GM23248 (cell line): Measurements from ENCODE around the gene UBE2H. TPM values are rescaled to one million over a fixed set of nuclear protein-coding genes. Genes with fewer than 3 reads are reported as not detected.

Experiments
- DNase-seq: peaks from one replicate; pipeline ENCODE4 v3.0.0-alpha.2; 2015
- H2AFZ ChIP-seq: fragments of 200-600 bp; sonication (generic); 2 replicates; pipeline ENCODE4 v1.6.1; 2016; ENCODE audit warnings: antibody characterized with exemption
- H3F3A ChIP-seq: fragments of 200-600 bp; sonication (generic); 2 replicates; pipeline ENCODE4 v1.6.1; 2016; ENCODE audit warnings: mild to moderate bottlenecking, antibody characterized with exemption, mixed run types; ENCODE audit not compliant: insufficient read depth
- H3K27ac ChIP-seq: fragments of 200-600 bp; sonication (generic); 2 replicates; pipeline ENCODE4 v1.5.1; 2016; ENCODE audit warnings: mild to moderate bottlenecking
- H3K27me3 ChIP-seq: fragments of 200-600 bp; sonication (generic); replicated peaks from 2 replicates; pipeline ENCODE4 v1.6.1; 2016; ENCODE audit warnings: mild to moderate bottlenecking; ENCODE audit not compliant: insufficient read depth
- H3K36me3 ChIP-seq: fragments of 200-600 bp; sonication (generic); 2 replicates; pipeline ENCODE4 v1.6.1; 2016; ENCODE audit warnings: low read depth, mild to moderate bottlenecking
- H3K4me1 ChIP-seq: fragments of 200-600 bp; sonication (generic); 2 replicates; pipeline ENCODE4 v1.6.1; 2016; ENCODE audit warnings: mild to moderate bottlenecking; ENCODE audit not compliant: insufficient read depth
- H3K4me2 ChIP-seq: fragments of 200-600 bp; sonication (generic); one replicate; pipeline ENCODE4 v1.6.1; 2016; ENCODE audit warnings: mild to moderate bottlenecking; ENCODE audit not compliant: unreplicated experiment
- H3K4me3 ChIP-seq: fragments of 200-600 bp; sonication (generic); 2 replicates; pipeline ENCODE4 v1.5.1; 2016; ENCODE audit warnings: mild to moderate bottlenecking
- H3K79me2 ChIP-seq: fragments of 200-600 bp; sonication (generic); 2 replicates; pipeline ENCODE4 v1.6.1; 2016; ENCODE audit warnings: mild to moderate bottlenecking; ENCODE audit not compliant: insufficient read depth
- H3K9ac ChIP-seq: fragments of 200-600 bp; sonication (generic); 2 replicates; pipeline ENCODE4 v1.6.1; 2016; ENCODE audit warnings: mild to moderate bottlenecking
- H3K9me2 ChIP-seq: fragments of 200-600 bp; sonication (generic); 2 replicates; pipeline ENCODE4 v1.6.1; 2016; ENCODE audit warnings: mixed run types, mild to moderate bottlenecking, moderate library complexity; ENCODE audit not compliant: insufficient read depth
- H3K9me3 ChIP-seq: fragments of 200-600 bp; sonication (generic); one replicate; pipeline ENCODE4 v1.6.1; 2017; ENCODE audit warnings: low read depth
- H4K20me1 ChIP-seq: fragments of 200-600 bp; sonication (generic); 2 replicates; pipeline ENCODE4 v1.6.0; 2016; ENCODE audit not compliant: insufficient read depth
- EZH2 ChIP-seq: fragments of 200-600 bp; sonication (generic); IDR thresholded peaks from 2 replicates; pipeline ENCODE4 v1.6.1; 2018; ENCODE audit warnings: antibody characterized with exemption, mild to moderate bottlenecking; ENCODE audit not compliant: insufficient read depth, poor library complexity, severe bottlenecking
- EZH2phosphoT487 ChIP-seq: fragments of 200-600 bp; sonication (generic); IDR thresholded peaks from 2 replicates; pipeline ENCODE4 v1.6.1; 2018; ENCODE audit warnings: antibody characterized with exemption, moderate library complexity, mild to moderate bottlenecking, low read depth; ENCODE audit not compliant: insufficient read depth
- WGBS, 2 experiments: methylation state at CpG; one replicate each; pipeline ENCODE4 v1.1.6; 2015 to 2017; ENCODE audit warnings: low lambda C conversion rate in 2 of 2, low coverage in 1 of 2; ENCODE audit errors: missing lambda C conversion rate in 2 of 2; 5-methylcytosine and 5-hydroxymethylcytosine counted together
- in situ Hi-C: fragments of 300-500 bp; cut with MboI; formaldehyde crosslinking; loops from 2 replicates; pipeline ENCODE4 v1.15.0; 2020
- polyA plus RNA-seq: library from polyadenylated mRNA; unstranded; fragments of >200 nt; fragmentation: Nextera tagmentation; extraction: Ambion mirVana; gene quantifications from 2 replicates; pipeline ENCODE4 v1.2.1, GENCODE V29; 2016
- total RNA-seq: library from RNA; depleted of rRNA; stranded (reverse); fragments of >200 nt; shearing (Covaris generic); gene quantifications from 2 replicates; pipeline ENCODE4 v1.2.3, GENCODE V29; 2014

Gene UBE2H
- total and polyA plus RNA-seq, 2 experiments from 2014 or later = 40.7 to 44.4 TPM

DNA sequence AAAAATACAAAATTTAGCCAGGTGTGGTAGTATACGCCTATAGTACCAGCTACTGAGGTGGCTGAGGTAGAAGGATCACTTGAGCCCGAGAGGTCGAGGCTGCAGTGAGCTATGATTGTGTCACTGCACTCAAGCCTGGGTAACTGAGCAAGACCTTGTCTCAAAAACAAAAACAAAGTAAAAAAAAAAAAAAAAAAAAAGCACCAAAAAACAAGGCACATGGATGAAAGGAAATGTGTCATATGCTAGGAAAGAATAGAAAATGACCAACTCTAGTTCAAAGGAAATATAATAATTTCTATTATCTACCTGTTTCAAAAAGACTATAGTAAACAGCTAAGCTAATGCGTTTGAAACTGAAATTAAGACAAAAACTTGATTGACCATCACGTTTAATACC is 33.8 kb downstream of the UBE2H start:
- Histone ChIP-seq H3K9ac (no peak overlapping the region), H3K36me3 (no peaks in the 10 kb centered on the region), H3K9me2 (no peaks in the 10 kb centered on the region), H3K4me1 (peaks cover 10% of the 10 kb centered on the region), H3K27me3 (no peaks in the 10 kb centered on the region), H3K27ac (no peak overlapping the region), H2AFZ (no peak overlapping the region), H3K9me3 (no peaks in the 10 kb centered on the region), H3K79me2 (peaks cover 97% of the 10 kb centered on the region), H3K4me2 (no peak overlapping the region), H3K4me3 (no peak overlapping the region), H3F3A (peaks cover 12% of the 10 kb centered on the region), H4K20me1 (peaks cover 15% of the 10 kb centered on the region; the same call in 1 of the 2 replicates)
- WGBS, 2 experiments = 95 to 96% methylated on average over 5 of the region's 5 CpGs
- in situ Hi-C loops = no loop called here
- DNase-seq = no peak
- TF ChIP-seq EZH2 = no peak
- no peak for TF ChIP-seq EZH2phosphoT487

DNA sequence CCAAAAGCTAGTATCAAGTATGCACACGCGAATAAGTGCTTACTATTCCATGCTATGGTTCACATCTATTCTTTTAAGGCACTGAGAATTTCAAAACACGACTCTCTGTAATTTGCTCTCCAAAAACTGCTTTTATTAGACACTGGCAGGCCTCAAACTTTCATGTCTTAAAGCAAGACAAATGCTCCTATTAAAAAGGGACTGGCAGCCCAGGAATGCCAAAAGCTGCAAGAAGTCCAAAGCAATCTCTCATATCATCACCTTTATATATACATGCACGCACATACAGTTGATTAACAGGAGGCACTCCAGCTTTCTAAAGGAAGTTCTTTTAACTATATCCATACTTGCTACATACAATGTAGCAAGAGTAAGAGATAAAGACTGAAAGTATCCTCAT is 34.8 kb downstream of the UBE2H start:
- in situ Hi-C loops = no loop called here
- peaks cover 100% of the 10 kb centered on the region for H3K79me2 ChIP-seq
- no peak for DNase-seq
- TF ChIP-seq EZH2phosphoT487 (no peak), EZH2 (no peak)
- H3K9ac ChIP-seq = no peak overlapping the region
- no peaks in the 10 kb centered on the region for H3K36me3 ChIP-seq
- no peaks in the 10 kb centered on the region; the same call in 1 of the 2 replicates for H3K4me1 ChIP-seq
- no peak overlapping the region for H2AFZ ChIP-seq
- no peak overlapping the region for H3K27ac ChIP-seq
- H3K4me2 ChIP-seq = no peak overlapping the region
- peaks cover 2% of the 10 kb centered on the region; the same call in 1 of the 2 replicates for H3F3A ChIP-seq
- no peaks in the 10 kb centered on the region for H3K9me2 ChIP-seq
- no peaks in the 10 kb centered on the region for H3K9me3 ChIP-seq
- WGBS, 2 experiments = 42 to 56% methylated on average over 4 of the region's 4 CpGs
- H3K4me3 ChIP-seq = no peak overlapping the region
- peaks cover 23% of the 10 kb centered on the region; the same call in 1 of the 2 replicates for H4K20me1 ChIP-seq
- H3K27me3 ChIP-seq = no peaks in the 10 kb centered on the region

DNA sequence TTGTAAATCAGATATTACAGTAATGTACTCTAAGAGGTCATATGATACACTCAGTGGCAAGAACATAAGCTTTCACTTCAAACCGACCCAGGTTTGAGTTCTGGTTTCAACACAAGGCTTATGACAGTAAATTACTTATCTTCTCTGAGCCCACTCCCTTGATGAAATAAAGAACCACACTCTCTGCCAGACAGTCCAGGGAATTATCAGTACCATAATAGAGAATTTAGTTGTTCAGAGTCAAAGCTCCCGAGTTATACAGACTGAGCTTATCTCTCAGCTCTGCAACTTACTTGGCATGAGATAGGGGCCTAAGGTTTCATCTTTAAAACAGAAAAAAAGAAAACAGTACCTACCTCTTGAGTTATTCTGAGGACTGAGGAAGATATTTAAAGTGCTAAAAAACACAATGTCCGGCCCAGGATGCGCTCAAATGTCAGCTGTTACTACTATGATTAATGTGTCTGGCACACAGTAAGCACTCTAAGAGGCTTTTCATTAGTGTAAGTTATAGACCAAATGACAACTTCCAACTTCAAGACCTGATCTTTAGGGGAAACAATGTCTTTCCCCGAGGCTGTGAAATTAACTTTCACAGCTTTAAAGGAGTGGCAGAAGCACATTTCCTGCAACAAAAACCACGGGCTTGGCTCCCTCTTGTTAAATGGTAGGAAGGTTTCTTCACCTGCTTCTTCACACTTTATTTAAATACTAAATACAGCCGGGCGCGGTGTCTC is 38.1 kb downstream of the UBE2H start:
- Histone ChIP-seq H3K9me3 (no peaks in the 10 kb centered on the region), H3K9ac (no peak overlapping the region), H3K9me2 (no peaks in the 10 kb centered on the region), H3K27me3 (no peaks in the 10 kb centered on the region), H3F3A (no peaks in the 10 kb centered on the region), H3K79me2 (peaks cover 100% of the 10 kb centered on the region), H3K4me2 (no peak overlapping the region), H3K4me3 (no peak overlapping the region), H4K20me1 (peaks cover 23% of the 10 kb centered on the region; the same call in 1 of the 2 replicates), H3K4me1 (peaks cover 8% of the 10 kb centered on the region), H3K36me3 (no peaks in the 10 kb centered on the region), H2AFZ (no peak overlapping the region), H3K27ac (no peak overlapping the region)
- no peak for TF ChIP-seq EZH2phosphoT487
- no peak for TF ChIP-seq EZH2
- 70% methylated on average over 9 of the region's 9 CpGs for WGBS, 2 experiments
- no peak for DNase-seq
- in situ Hi-C loops = no loop called here

DNA sequence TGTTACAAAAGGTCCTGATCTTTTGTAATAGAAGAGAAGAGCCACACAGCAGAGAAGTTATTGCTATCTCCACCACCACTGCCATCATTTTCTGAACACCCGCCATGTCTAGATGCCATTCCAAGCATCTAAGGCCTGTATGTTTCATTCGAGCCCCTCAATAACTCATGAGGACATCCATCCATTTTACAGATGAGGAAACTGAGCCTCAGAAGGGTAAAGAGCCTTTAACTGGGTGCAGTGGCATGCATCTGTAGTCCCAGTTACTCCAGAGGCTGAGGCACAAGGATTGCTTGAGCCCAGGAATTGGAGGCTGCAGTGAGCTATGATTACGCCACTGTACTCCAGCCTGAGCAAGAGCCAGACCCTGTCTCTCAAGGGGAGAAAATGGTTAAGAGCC is 39.3 kb downstream of the UBE2H start:
- Histone ChIP-seq H3K4me3 (no peak overlapping the region), H3K4me2 (no peak overlapping the region), H4K20me1 (peaks cover 25% of the 10 kb centered on the region; the same call in 1 of the 2 replicates)

More for the DNA sequence above, 39.3 kb downstream of the UBE2H start:
- no peak overlapping the region for H2AFZ ChIP-seq
- no peaks in the 10 kb centered on the region for H3K36me3 ChIP-seq
- WGBS, 2 experiments = 99 to 100% methylated on average over 3 of the region's 3 CpGs
- TF ChIP-seq EZH2 (no peak), EZH2phosphoT487 (no peak)
- no peaks in the 10 kb centered on the region for H3K27me3 ChIP-seq
- peaks cover 100% of the 10 kb centered on the region for H3K79me2 ChIP-seq
- no peak for DNase-seq
- H3K27ac ChIP-seq = no peak overlapping the region
- no peaks in the 10 kb centered on the region for H3K9me3 ChIP-seq
- in situ Hi-C loops = no loop called here
- no peaks in the 10 kb centered on the region for H3K9me2 ChIP-seq
- H3K9ac ChIP-seq = no peak overlapping the region
- peaks cover 7% of the 10 kb centered on the region for H3F3A ChIP-seq
- H3K4me1 ChIP-seq = peaks cover 15% of the 10 kb centered on the region
